K562 (cell line): ENCODE results near the gene PRKCB. TPM values are rescaled to one million over a fixed set of nuclear protein-coding genes. Genes with fewer than 3 reads are reported as not detected.

ENCODE experiments used
- ATAC-seq: fragments of 200-7000 bp; cut with Tn5 transposase; 3 replicates; pipeline ENCODE4 v1.9.1; 2020; ENCODE audit warnings: moderate library complexity
- BruUV-seq: library from RNA; stranded (reverse); fragments of 400-500 nt; replicated peaks from 2 replicates; lab custom pipeline; 2021; lab: Mats Ljungman, UMichigan
- CTCF ChIA-PET: fragments of 300-600 bp; formaldehyde crosslinking; extraction: SDS; loops from one replicate; lab custom pipeline; 2021; ENCODE audit warnings: low intra/inter-chr PET ratio; lab: Yijun Ruan, JAX
- POLR2A ChIA-PET: fragments of 300-600, 350-650 bp; sonication (Branson Sonifier 250); formaldehyde crosslinking; extraction: SDS; loops from one replicate; lab custom pipeline; 2021; ENCODE audit warnings: antibody characterized with exemption, inconsistent platforms; lab: Yijun Ruan, JAX
- DNase-seq, 4 experiments: peaks; one replicate each; pipeline versions ENCODE4 v3.0.0 to v3.0.0-alpha.2; 2011 to 2018; ENCODE audit warnings: low spot score in 3 of 4, mixed read lengths in 3 of 4; ENCODE audit errors: extremely low read depth in 1 of 4
- FAIRE-seq: peaks from 2 replicates; lab custom pipeline; 2011; peaks lifted over from hg19 to GRCh38; lab: Jason Lieb, UNC
- H2AFZ ChIP-seq: 2 replicates; pipeline ENCODE4 v1.6.0; 2011; ENCODE audit warnings: low read depth, low read length, control low read depth, inconsistent platforms
- H3K27ac ChIP-seq: fragments of 200-600 bp; 3 replicates; pipeline ENCODE4 v1.8.0; 2011; ENCODE audit warnings: low read depth, mild to moderate bottlenecking, control low read depth, inconsistent platforms, low read length, moderate library complexity, mixed read lengths; ENCODE audit errors: extremely low read depth
- H3K27me3 ChIP-seq, 2 experiments: fragments of 300-600 bp in 1 of 2; 2 replicates in 1 of 2; 3 replicates in 1 of 2; pipeline versions ENCODE4 v1.6.0 to v1.8.0; 2011; ENCODE audit warnings: inconsistent platforms in 2 of 2, low read length in 2 of 2, mild to moderate bottlenecking in 1 of 2, mixed read lengths in 1 of 2, moderate library complexity in 1 of 2; ENCODE audit not compliant: control insufficient read depth in 2 of 2, insufficient read depth in 2 of 2
- H3K36me3 ChIP-seq: fragments of 300-600 bp; 3 replicates; pipeline ENCODE4 v1.8.0; 2011; ENCODE audit warnings: mild to moderate bottlenecking, low read length, inconsistent platforms; ENCODE audit not compliant: control insufficient read depth, insufficient read depth
- H3K4me1 ChIP-seq, 2 experiments: fragments of 200-600 bp in 1 of 2; replicated peaks in 1 of 2; 2 replicates in 1 of 2; 3 replicates in 1 of 2; pipeline versions ENCODE4 v1.5.1 to v1.8.0; 2011; ENCODE audit warnings: inconsistent platforms in 2 of 2, low read length in 2 of 2, mild to moderate bottlenecking in 1 of 2, mixed read lengths in 1 of 2, moderate library complexity in 1 of 2; ENCODE audit not compliant: control insufficient read depth in 2 of 2, insufficient read depth in 2 of 2
- H3K4me2 ChIP-seq: 2 replicates; pipeline ENCODE4 v1.6.1; 2011; ENCODE audit warnings: low read length, control low read depth, inconsistent platforms, mixed read lengths; ENCODE audit not compliant: insufficient read depth
- H3K4me3 ChIP-seq: fragments of 200-600 bp; sonication (generic), shearing (Covaris generic); 2 replicates; pipeline ENCODE4 v1.5.1; 2016; ENCODE audit warnings: control low read depth, inconsistent platforms
- H3K79me2 ChIP-seq: fragments of 200-600 bp; 3 replicates; pipeline ENCODE4 v1.8.0; 2011; ENCODE audit warnings: low read length, inconsistent platforms; ENCODE audit not compliant: control insufficient read depth, insufficient read depth
- H3K9ac ChIP-seq, 2 experiments: 2 replicates each; pipeline versions ENCODE4 v1.6.0 to v1.6.1; 2011; ENCODE audit warnings: low read depth in 2 of 2, low read length in 2 of 2, control low read depth in 1 of 2, inconsistent platforms in 1 of 2, mild to moderate bottlenecking in 1 of 2, mixed read lengths in 1 of 2; ENCODE audit not compliant: insufficient read depth in 1 of 2
- H3K9me1 ChIP-seq: one replicate; pipeline ENCODE4 v1.6.0; 2011; ENCODE audit warnings: inconsistent platforms, mild to moderate bottlenecking, low read length, moderate library complexity; ENCODE audit not compliant: control insufficient read depth, insufficient read depth
- H3K9me3 ChIP-seq: replicated peaks from 2 replicates; pipeline ENCODE4 v1.5.1; 2011; ENCODE audit warnings: low read depth, low read length, inconsistent platforms; ENCODE audit not compliant: control insufficient read depth, insufficient read depth
- H4K20me1 ChIP-seq: replicated peaks from 2 replicates; pipeline ENCODE4 v1.6.1; 2011; ENCODE audit warnings: low read length, inconsistent platforms, mixed read lengths; ENCODE audit not compliant: control insufficient read depth, insufficient read depth
- CAMTA2 ChIP-seq: fragments of 250-450 bp; sonication (Bioruptor Pico); conservative IDR thresholded peaks from 2 replicates; pipeline ENCODE4 v1.5.1; 2022
- CBX5 ChIP-seq: IDR thresholded peaks from 2 replicates; pipeline ENCODE4 v1.6.1; 2014; ENCODE audit warnings: low read depth, borderline replicate concordance
- ESRRA ChIP-seq: fragments of 450-650 bp; IDR thresholded peaks from 2 replicates; pipeline ENCODE4 v1.6.1; 2014; ENCODE audit warnings: low read depth, mild to moderate bottlenecking, moderate library complexity, borderline replicate concordance
- FOXP4 ChIP-seq: sonication (generic); formaldehyde crosslinking; IDR thresholded peaks from 2 replicates; pipeline ENCODE4 v1.8.0; 2022; ENCODE audit warnings: mild to moderate bottlenecking, missing genetic modification reagents, borderline replicate concordance
- HDAC3 ChIP-seq: fragments of 450-650 bp; IDR thresholded peaks from 2 replicates; pipeline ENCODE4 v1.6.1; 2018; ENCODE audit warnings: borderline replicate concordance, mild to moderate bottlenecking, moderate library complexity; ENCODE audit not compliant: partially characterized antibody
- HLTF ChIP-seq: fragments of 450-650 bp; IDR thresholded peaks from 2 replicates; pipeline ENCODE4 v1.6.1; 2016
- KDM5B ChIP-seq: fragments of 200-600 bp; sonication (generic); IDR thresholded peaks from 2 replicates; pipeline ENCODE4 v1.6.1; 2012; ENCODE audit warnings: low read depth, mild to moderate bottlenecking, moderate library complexity, low read length, control low read depth, inconsistent platforms; ENCODE audit not compliant: insufficient replicate concordance
- MCM7 ChIP-seq, 2 experiments: fragments of 450-650 bp; IDR thresholded peaks; 2 replicates each; pipeline ENCODE4 v1.6.1; 2016 to 2018
- PHB2 ChIP-seq: fragments of 450-650 bp; IDR thresholded peaks from 2 replicates; pipeline ENCODE4 v1.6.1; 2017; ENCODE audit warnings: low read depth
- PHF20 ChIP-seq: fragments of 450-650 bp; IDR thresholded peaks from 2 replicates; pipeline ENCODE4 v1.6.1; 2018; ENCODE audit not compliant: partially characterized antibody
- RAD51 ChIP-seq: fragments of 450-650 bp; IDR thresholded peaks from 2 replicates; pipeline ENCODE4 v1.7.1; 2016; ENCODE audit warnings: low read depth, mild to moderate bottlenecking, borderline replicate concordance
- RFX7 ChIP-seq: fragments of 250-450 bp; sonication (Bioruptor Pico); IDR thresholded peaks from 2 replicates; pipeline ENCODE4 v1.5.1; 2021; ENCODE audit warnings: mild to moderate bottlenecking
- WHSC1 ChIP-seq: IDR thresholded peaks from one replicate; pipeline ENCODE4 v1.6.1; 2012; ENCODE audit warnings: low read length, control low read depth, inconsistent platforms
- ZFP36 ChIP-seq: fragments of 150-350 bp; IDR thresholded peaks from 2 replicates; pipeline ENCODE4 v1.6.1; 2018; ENCODE audit warnings: low read length, low read depth; ENCODE audit not compliant: partially characterized antibody
- ZNF212 ChIP-seq: fragments of 450-650 bp; formaldehyde crosslinking; IDR thresholded peaks from 2 replicates; pipeline ENCODE4 v1.4.0; 2020; ENCODE audit warnings: mild to moderate bottlenecking
- ZNF586 ChIP-seq: fragments of 450-650 bp; formaldehyde crosslinking; conservative IDR thresholded peaks from 2 replicates; pipeline ENCODE4 v1.4.0; 2020; ENCODE audit warnings: mild to moderate bottlenecking, moderate library complexity
- ZZZ3 ChIP-seq: fragments of 450-650 bp; IDR thresholded peaks from 2 replicates; pipeline ENCODE4 v1.6.1; 2016; ENCODE audit warnings: antibody characterized with exemption, mild to moderate bottlenecking, moderate library complexity
- WGBS: fragments of 100-300 bp; shearing (Covaris generic); methylation state at CpG from one replicate; pipeline ENCODE4 v1.1.6; 2016; ENCODE audit warnings: low coverage, mixed read lengths; ENCODE audit not compliant: insufficient coverage; ENCODE audit errors: missing lambda C conversion rate; 5-methylcytosine and 5-hydroxymethylcytosine counted together
- in situ Hi-C: fragments of 300-500 bp; cut with MboI; formaldehyde crosslinking; loops from 4 replicates; pipeline ENCODE4 v1.15.0; 2018; ENCODE audit warnings: inconsistent platforms, mixed read lengths
- intact Hi-C: fragments of 100-400 bp; cut with micrococcal nuclease; formaldehyde crosslinking; loops from 2 replicates; pipeline ENCODE4 v1.14.2; 2022
- polyA plus RNA-seq, 8 experiments: library from polyadenylated mRNA; depleted of rRNA in 4 of 8; stranded (reverse) in 5 of 8; unstranded in 3 of 8; fragments of >200 nt; fragmentation: Nextera tagmentation in 2 of 8; fragmentation: Illumina TruSeq in 1 of 8; extraction: Ambion mirVana in 2 of 8; extraction: Trizol in 1 of 8; gene quantifications; 2 replicates each; pipeline versions ENCODE4 v1.2.1 to v1.2.3, GENCODE V29; 2011 to 2014; ENCODE audit warnings: inconsistent platforms in 1 of 8, missing spikeins in 1 of 8
- total RNA-seq, 7 experiments: library from RNA; depleted of rRNA in 6 of 7; stranded (reverse); fragments of >200 nt in 6 of 7; fragmentation: Illumina TruSeq in 2 of 7; extraction: Trizol in 2 of 7; gene quantifications; 2 replicates each; pipeline versions ENCODE4 v1.2.1 to v1.2.3, GENCODE V29; 2011 to 2021; ENCODE audit warnings: low replicate concordance in 1 of 7
- TF ChIP-seq, protein P1 (sequence below): fragments of 450-650 bp; IDR thresholded peaks from 2 replicates; pipeline ENCODE4 v1.6.1; 2014; ENCODE audit warnings: low read depth, mild to moderate bottlenecking, moderate library complexity, borderline replicate concordance
- TF ChIP-seq, protein P2 (sequence below): fragments of 250-450 bp; sonication (Bioruptor Pico); IDR thresholded peaks from 2 replicates; pipeline ENCODE4 v1.8.0; 2021; ENCODE audit warnings: borderline replicate concordance, mild to moderate bottlenecking, moderate library complexity; ENCODE audit not compliant: poor library complexity, severe bottlenecking

PRKCB gene
- total and polyA plus RNA-seq, 9 of the 15 experiments (the other 6 are each of a cell fraction or from before 2014, with no cell fraction given) = 49.9 to 276 (median 148) TPM

DNA sequence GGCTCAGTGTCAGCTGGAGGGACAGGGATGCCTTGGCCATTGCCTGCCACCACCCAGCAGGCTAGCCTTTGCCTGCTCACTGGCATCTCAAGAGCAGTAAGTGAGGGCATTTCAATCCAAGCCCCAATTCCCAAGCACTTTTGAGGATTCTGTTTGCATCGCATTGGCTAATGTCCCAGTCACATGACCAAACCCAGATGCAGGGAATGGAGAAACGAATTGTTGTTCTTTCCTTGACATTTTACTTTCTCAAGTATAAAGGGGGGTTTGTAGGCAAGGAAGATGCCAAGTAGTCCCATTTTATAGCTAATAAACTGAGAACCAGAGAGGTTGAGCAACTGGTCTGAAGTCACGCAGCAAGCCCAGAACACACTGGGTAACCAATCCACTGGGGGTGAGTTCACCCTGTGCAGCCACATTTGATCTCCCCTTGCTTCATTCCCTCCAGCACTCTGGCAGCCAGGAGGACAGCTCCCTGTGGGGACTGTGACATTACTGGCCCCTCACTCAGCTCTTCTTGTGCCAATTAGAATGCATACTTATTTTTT, 226.6 kb downstream of the PRKCB start (continued):
- TF ChIP-seq, protein P1, sequence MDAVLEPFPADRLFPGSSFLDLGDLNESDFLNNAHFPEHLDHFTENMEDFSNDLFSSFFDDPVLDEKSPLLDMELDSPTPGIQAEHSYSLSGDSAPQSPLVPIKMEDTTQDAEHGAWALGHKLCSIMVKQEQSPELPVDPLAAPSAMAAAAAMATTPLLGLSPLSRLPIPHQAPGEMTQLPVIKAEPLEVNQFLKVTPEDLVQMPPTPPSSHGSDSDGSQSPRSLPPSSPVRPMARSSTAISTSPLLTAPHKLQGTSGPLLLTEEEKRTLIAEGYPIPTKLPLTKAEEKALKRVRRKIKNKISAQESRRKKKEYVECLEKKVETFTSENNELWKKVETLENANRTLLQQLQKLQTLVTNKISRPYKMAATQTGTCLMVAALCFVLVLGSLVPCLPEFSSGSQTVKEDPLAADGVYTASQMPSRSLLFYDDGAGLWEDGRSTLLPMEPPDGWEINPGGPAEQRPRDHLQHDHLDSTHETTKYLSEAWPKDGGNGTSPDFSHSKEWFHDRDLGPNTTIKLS = no peak
- peak; percentile 56; the same call in 1 of the 2 replicates for TF ChIP-seq RAD51
- TF ChIP-seq, protein P2, sequence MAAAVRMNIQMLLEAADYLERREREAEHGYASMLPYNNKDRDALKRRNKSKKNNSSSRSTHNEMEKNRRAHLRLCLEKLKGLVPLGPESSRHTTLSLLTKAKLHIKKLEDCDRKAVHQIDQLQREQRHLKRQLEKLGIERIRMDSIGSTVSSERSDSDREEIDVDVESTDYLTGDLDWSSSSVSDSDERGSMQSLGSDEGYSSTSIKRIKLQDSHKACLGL (CRISPR knock-in tag) = no peak

DNA sequence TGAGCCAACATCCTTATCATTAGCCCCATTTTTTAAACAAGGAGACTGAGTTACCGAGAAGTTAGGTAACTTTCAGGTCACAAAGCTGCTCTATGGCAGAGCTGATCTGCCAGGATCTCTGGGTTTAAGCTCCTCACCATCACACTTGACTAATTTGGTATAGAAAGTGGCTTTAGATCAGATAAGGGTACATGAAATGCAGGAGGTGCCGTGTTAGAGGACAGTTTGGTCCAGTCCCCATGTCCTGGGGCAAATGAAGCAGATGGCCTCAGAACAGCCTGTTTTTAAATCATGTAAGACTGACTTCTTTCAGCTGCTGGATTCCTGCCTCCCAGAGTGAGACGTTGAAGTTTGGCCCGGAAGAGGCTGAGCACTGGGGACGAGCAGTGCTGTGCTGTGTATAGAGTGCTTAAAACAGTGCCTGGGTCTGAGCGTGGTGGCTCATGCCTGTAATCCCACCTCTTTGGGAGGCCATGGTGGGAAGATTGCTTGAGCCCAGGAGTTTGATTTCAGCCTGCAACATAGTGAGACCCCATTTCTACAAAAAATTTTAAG, 233.3 kb downstream of the PRKCB start:
- ChIA-PET POLR2A (interaction anchor here (0.6 kb wide), 1 partner anchor 162 kb away, joined by 4 read pairs; no protein-coding TSS in a partner anchor), CTCF (no interaction called here)
- 92% methylated on average over 6 of the region's 6 CpGs for WGBS
- ATAC-seq = no peak
- in situ Hi-C loops = no loop called here
- Histone ChIP-seq H3K4me1 (peaks cover 0 to 1% of the 10 kb centered on the region in 2 experiments; a peak in 2 of 5 replicates), H3K79me2 (peaks cover 41% of the 10 kb centered on the region), H3K27ac (no peak overlapping the region), H3K36me3 (peaks cover 40% of the 10 kb centered on the region), H2AFZ (no peak overlapping the region), H4K20me1 (peaks cover 19% of the 10 kb centered on the region), H3K9ac (no peak overlapping the region), H3K9me1 (peaks cover 5% of the 10 kb centered on the region), H3K4me2 (no peak overlapping the region), H3K4me3 (no peak overlapping the region), H3K27me3 (no peaks in the 10 kb centered on the region), H3K9me3 (no peaks in the 10 kb centered on the region)
- intact Hi-C loops = no loop called here
- DNase-seq = no peak
- BruUV-seq = no TSS peak
- FAIRE-seq = no peak
- no peak for TF ChIP-seq HDAC3
- TF ChIP-seq ZNF212 (CRISPR knock-in tag) = no peak
- no peak for TF ChIP-seq CAMTA2 (CRISPR knock-in tag)
- no peak for TF ChIP-seq KDM5B
- TF ChIP-seq ZFP36 = no peak
- TF ChIP-seq PHB2 = no peak
- TF ChIP-seq WHSC1 = no peak
- no peak for TF ChIP-seq MCM7 (IDR thresholded peaks at IDR 0.05)
- TF ChIP-seq CBX5 = no peak
- TF ChIP-seq FOXP4 = no peak
- no peak for TF ChIP-seq PHF20
- TF ChIP-seq ZZZ3 = no peak
- TF ChIP-seq ZNF586 (CRISPR knock-in tag) = no peak
- TF ChIP-seq ESRRA = no peak
- no peak for TF ChIP-seq RFX7 (CRISPR knock-in tag)
- no peak for TF ChIP-seq HLTF
